ENCODE measurements around the gene FAM193A.

DNA sequence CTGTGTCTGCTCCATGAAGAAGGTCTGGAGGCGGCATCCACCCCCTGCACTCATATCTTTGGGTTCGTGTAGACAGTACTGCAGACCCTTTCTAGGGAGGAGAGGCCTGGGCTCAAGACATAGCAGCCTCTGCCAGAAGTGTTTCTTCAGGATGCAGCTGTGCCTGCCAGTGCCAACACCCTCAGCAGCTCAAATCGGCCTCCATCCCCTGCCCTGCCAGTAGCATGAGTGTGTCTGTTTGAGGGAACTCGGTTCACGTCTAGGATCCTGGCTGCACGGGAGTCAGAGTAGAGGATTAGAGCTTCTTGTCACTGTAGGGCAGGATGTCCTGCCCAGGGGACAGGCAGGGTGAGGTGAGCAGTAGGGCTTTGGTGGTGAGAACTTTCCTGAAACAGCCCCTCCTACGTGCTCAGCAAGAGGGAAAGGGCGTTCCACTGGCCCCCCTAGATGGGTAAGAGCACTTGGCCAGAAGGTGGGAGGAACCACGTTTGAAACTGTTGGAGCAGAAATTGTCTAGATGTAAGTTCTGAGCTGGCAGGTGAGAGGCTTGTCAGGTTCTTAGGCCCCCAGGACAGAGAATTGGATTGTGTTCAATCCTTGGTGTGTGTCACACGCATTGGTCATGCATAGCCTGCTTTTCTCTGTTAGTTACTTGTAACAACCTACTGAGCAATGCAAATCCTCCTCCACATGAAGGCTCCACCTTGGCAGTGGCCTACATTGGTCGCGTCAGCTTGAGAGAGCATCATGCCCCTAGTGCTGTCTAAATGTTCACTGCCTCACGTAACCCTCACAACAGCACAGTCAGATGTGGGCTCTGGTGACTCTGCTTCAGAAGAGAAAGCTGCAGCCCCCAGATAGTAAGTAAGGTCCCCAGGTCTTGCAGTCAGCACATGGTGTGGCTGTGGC lies 25.8 kb upstream of the FAM193A start:
- TF ChIP-seq POLR2AphosphoS5 (IDR thresholded peaks at IDR 0.05; ENCODE audit: low read depth, low read length) (no peak), CTCF (IDR thresholded peaks at IDR 0.05) (no peak), TCF12 (IDR thresholded peaks at IDR 0.05) (no peak), FOXJ3 (CRISPR knock-in tag; IDR thresholded peaks at IDR 0.05) (no peak), RFX5 (IDR thresholded peaks at IDR 0.05; ENCODE audit: low read length) (no peak)

All from SK-N-SH (cell line).